GM19351 (cell line): ENCODE measurements around the gene ARFGAP1.
A peak's percentile ranks its signal among the peaks of the same experiment; 100 is the strongest.

Experiments used
- ATAC-seq: cut with Tn5 transposase; IDR thresholded peaks from one replicate; pipeline ENCODE4 v1.9.1; 2021; ENCODE audit warnings: mild to moderate bottlenecking, moderate library complexity; ENCODE audit not compliant: unreplicated experiment

Gene ARFGAP1

DNA sequence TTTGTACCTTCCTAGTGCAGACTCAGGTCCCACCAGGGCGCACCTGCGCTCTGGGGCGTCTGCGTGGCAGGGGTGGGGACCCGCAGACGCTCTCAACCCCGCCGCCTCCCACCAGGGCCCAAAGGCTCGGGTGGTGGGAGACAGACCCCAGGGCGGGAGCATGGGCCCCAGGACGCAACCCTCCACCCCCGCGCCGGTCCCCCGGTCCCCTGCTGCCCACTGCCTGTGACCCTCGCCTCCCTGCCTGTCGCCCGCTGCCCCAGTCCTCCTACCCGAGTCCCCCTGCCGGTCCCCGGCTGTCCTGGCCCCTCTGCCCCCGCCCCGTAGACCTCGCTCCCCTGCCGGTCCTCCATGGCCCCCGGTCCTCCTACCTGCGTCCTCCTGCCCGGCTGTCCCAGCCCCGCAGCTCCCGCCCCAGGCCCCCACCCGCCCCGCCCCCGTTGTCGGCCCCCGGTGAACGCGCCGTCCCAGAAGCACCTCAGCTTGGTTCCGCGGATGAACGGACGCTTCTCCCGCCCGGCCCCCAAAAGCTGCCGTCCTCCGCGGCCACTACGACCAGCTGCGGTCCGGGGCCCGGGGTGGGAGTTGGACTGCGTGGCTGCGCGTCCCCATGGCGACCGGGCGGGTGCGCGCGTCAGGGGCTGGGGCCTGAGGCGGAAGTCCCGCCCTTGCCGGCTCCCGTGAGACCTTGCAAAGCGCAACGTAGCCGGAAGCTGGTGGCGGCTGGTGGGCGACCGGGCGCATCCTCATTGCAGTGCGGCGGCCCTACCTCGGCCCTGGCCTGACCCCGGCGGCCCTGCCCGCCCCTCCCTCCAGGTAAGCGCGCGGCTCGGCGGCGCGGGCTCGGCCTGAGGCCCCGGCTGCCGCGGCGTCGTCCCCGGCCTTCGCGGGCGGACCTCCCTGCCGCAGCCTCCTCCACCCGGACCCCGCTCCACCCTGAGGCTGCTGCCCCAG, at the start of gene ARFGAP1:
TSS of gene ARFGAP1 (plus strand) at position 709 of the 954 bp plus-strand sequence. CDS start 2,768 bp downstream, outside the sequence.
- peak; percentile 94 for ATAC-seq

DNA sequence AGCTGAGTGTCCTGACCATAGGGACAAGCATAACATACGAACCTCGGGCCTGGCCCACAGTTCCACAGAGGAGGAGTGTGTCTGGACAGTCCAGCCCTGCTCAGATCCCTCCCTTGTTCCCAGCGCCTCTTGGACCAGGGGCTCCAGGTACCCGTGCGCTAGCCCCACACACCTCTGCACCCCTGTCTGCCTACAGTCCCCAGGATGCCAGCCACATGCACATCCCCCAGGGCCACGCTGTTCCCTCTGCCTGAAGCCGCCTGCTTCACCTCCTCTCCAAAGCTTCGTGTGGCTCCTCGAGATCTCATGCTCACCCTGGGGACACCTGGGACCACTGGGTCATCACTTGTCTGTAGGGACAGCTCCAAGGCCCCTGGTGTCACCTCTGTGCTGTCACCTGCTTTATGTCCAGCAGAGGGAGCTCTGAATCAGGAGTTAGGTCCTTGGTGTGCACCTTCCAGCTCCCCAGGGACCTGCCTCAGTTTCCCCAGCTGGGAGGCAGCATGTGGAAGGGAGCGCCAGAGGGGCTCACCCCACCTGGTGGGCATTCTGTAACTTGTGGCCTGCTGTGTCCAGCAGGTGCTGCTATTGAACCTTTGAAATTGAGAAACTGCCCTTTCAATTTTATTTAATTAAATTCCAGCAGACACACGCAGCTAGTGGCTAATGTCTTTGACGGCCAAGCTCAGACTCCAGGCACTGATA, 49.3 kb upstream of the ARFGAP1 start:
- ATAC-seq, result no peak

DNA sequence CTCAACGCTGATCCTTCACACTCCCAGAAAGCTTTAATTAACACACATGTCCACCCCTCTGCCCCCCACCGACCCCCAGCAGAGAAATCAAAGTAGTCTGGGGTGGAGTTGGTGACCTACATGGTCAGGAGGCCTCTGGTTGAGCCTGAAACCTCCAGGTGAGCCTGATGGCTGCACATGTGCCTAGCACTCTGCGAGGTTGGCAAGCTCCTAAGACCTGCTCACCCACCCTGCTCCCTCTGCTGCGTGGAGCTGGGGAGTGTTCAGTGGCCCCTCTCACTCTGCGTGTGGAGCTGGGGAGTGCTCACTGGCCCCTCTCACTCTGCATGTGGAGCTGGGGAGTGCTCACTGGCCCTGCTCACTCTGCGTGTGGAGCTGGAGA, 48.8 kb upstream of the ARFGAP1 start:
- ATAC-seq, result no peak

DNA sequence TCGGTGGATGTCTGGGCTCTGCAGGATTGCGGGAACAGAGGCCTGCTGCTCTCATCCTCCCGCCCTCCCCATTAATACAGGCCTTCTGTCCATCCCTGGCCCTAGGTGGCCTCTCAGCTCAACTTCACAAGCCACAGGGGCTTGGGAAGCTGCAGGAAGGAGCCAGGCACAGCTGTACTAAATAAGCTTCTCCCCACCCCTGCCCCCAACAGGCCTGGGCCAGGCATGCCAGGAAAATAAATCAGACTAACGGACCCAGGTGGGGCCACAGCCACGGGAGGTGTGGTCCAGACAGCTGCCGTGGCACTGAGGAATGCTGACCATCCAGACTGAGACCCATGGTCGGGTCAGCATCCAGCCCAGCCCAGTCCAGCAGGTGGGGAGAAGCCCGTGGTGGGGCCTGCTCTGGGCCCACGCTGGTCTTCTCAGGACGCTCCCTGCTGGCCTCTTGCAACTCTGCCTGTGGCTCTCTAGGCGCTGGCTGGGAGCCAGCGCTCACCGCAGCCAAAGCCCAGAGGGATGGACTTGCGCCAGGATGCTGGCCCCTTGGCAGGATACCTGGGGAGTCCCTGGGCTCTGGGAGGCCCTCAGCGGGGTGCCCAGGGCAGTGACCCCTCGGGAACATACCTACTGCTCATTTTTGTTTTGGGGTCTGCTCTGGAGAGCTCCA, 48.1 kb upstream of the ARFGAP1 start:
- no peak for ATAC-seq

DNA sequence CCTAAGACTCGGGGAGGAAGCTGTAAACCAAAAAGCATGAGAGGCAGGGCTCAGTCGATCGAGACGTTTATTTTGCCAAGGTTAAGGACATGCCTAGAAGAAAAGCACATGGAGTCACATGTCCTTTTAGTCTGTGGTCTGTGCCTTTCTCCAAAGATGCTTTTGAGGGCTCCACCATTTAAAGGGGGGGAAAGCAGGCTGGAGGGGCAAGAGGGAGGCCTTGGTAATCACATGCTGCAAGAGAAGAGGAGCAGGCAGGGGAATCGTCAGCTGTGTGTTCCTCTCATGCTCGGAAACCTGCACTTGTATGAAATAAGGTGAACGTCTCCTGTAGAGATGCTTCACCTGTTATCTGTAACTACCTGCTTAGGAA, 47.5 kb upstream of the ARFGAP1 start:
- no peak for ATAC-seq

DNA sequence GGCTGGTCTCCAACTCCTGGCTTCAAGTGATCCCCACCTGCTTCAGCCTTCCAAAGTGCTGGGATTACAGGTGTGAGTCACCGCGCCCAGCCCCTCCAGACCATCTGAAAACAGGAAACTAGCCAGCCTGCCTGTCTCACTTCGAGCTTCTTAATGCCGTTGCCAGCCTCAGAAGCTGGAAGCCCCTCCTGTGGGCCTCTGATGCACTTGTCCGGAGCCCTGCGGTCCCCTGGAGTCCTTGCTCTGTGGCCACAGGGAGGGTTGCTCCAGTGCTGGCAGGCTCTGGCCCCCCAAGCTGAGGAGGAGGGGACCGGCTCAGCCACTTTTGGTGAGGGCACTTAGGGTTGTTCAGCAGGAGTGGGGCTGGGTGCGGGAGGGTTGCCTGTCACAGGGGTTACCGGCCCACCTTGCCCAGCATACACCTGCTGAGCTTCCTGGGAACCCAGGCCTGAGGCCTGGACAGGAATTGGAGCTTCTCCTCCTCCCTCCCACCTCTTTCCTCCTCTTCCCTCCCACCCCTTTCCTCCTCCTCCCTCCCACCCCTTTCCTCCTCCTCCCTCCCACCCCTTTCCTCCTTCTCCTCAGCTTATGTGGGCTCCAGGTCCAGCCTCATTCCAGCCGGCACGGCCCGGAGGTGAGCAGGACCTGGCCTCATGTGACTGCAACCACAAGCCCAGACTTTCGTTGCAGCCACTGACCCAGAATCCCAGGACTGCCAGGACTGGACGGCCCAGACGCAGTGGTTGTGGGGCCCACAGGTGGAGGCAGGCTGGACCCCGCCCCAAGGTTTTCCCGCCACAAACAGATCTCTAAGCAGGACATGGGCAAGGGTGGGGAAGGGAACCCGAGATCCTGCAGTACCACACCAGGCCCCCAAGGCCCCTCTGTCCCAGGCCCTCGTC, 46.3 kb upstream of the ARFGAP1 start:
- no peak for ATAC-seq

DNA sequence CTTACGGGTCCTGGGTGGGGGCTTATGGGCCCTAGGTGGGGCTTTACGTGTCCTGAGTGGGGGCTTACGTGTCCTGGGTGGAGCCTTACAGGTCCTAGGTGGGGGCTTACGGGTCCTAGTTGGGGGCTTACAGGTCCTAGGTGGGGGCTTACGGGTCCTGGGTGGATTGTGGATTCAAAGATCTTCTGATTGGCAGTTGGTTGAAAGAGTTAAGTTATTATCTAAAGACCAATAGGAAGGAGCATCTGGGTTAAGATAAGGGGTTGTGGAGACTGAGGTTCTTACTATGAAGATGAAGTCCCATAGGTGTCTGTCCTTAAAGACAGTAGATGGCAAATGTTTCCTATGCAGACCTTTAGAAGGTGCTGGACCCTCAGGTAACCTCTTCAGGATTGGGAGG, 45.4 kb upstream of the ARFGAP1 start:
- no peak for ATAC-seq

DNA sequence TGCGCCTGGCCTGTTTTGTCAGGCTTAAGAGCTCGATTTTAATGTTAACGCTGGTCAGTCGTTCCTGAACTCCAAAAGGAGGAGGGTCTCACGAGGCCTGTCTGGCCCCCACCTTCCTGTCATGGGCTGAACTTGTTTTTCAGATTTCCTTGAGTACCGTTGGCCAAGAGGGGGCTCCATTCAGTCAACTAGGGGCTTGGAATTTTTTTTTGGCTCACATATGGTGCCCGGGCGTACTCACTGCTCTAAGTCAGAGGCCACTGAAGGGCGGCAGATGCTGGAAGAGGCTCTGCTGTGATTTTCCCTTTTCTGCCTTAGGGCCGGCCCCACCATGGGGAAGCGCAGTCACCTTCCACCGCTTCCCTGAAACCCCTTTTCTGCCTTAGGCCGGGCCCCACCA, 43.8 kb upstream of the ARFGAP1 start:
- ATAC-seq, result no peak

DNA sequence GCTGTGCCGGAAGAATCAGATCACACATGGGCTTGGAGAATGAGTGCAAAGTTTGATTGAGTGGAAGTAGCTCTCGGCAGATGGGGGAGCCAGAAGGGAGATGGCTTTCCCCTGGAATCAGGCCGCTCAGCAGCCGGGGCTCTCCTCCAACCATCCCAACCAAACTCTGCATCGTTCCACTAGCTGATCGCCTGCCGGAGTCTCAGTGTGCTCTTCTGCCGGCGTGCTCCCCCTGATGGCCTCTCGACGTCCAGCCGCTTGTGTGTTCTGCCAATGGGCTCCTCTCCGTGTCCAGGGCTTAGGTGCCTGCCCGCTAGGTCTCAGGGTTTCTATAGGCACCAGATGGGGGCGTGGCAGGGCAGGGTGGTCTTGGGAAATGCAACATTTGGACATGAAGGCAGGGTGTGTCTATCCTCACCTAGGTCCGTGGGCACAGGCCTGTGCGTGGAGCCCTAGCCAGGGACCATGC, 41.8 kb upstream of the ARFGAP1 start:
- no peak for ATAC-seq

DNA sequence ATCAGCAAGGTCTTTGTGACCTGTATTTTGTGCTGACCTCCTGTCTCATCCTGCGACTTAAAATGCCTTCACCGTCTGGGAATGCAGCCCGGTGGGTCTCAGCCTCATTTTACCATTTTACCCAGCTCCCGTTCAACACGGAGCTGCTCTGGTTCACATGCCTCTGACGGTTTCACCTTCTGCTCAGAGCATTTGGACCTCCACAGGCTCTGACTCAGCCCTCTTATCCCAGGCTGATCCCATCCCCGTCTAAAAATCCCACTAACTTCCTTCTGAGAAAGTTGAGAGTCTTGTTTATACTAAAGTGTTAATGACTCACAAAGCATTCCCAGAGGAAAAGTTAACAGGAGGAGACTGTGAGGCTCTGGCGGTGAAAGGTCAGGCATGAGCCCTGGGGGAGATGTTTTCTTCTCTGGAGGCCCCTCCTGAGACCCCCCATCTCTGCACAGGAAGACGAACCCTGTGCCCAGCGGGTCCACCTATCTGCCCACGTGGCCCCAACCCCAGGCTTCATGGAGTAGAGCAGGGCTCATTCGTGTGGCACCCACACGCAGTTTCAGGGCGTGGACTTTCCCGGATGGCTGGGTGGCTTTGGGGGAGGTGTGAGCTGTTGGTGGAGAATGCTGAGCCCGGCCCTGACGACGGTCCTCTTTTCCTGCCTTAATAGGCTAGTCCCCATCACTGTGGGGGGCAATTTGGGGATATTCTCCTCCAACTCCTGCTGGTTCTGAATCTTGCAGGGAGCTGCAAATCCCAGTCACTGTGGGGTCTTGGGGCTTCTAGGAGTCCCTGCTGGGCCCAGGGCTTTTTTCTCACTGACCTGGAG, 40.2 kb upstream of the ARFGAP1 start:
- ATAC-seq, result no peak

DNA sequence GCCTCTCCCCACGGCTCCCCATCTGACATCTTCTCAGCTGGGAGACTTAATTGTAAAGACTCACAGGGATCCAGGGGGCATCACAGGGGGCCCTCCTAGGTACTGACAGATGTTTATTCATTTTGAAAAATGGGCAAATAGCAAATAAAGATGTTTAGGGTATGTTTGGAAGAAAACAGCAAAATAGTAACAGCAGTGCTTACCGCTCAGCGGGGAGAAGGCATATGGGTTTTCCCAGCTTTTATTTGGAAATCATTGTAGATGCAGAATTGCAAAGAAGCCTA, 39.6 kb upstream of the ARFGAP1 start:
- ATAC-seq, result no peak

DNA sequence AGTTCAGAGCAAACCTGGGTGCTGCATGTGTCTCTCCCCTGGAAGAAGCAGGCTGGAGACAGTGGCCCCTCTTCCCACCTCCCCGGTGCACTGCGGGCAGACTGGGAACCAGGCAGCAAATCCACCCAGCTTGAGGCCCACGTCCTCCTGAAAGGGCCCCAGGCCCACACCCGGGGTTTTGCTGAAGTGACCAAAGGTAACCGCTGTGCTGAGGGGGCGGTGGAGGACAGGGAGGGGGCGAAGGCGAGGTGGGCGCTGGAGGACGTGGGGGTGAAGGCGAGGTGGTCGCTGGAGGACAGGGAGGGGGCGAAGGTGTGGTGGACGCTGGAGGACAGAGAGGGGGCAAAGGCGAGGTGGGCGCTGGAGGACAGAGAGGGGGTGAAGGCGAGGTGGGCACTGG, 38.7 kb upstream of the ARFGAP1 start:
- ATAC-seq, result no peak

DNA sequence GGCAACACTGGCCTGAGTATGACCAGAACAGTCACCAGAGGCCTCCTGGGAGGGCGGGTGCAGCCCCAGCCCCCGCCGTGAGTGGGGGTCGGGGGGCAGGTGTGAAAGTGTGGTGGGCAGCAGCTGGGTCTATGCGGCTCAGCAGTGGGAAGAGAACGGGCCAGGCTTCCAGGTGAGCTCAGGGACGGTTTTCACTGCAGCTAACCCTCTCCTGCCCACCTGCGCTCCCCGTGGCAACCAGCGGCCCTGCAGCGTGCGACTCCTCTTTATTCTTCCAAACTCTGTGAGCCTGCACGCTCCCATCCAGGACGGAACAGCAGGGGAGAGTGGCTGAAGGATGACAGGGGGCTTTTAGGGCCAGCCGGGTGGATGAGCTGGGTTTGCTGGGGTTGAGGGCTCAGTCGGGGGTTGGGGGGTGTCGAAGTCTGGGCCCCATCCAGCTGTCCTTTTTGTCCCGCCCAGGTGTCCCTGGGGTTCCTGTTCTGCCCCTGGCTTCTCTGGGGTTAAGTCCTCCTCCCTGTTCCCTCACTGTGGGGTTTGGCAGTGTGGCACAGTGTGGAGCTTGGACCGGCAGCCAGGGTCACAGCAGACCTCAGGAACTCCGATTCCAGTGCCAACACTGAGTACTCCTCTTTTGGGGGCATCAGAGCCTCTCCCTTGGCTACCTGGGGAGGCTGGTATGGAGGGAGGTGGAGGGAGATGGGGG, 37.8 kb upstream of the ARFGAP1 start:
- ATAC-seq, result no peak

DNA sequence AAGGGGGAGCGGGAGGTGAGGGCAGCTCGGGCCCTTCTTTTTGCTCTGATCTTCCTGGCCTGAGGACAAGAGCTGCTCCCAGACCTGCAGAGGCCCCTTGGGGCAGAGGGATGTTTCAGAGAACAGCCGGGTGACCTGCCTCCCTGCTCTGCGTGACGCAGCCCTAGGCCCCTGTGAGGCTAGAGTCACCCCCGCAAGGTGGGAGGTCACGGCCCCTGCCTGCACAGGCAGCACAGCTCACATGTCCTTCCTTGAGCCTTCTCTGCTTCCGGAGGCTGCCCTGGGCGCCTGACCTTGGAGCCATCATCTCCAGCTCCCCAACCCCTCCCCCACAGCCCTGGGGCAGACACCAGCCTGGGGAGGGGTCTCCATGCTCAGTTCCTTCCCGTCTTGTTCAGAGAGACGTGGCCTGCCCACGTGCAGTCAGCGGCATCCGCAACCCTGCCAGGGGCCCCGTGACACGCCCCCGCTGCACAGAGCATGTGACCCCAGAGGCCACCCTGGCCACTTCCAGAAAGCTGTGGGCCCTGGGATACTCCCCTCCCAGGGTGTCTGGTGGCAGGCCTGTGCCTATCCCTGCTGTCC, 37.1 kb upstream of the ARFGAP1 start, which contains the start of gene BIRC7:
TSS of gene BIRC7 (plus strand) at position 507 of the 585 bp plus-strand sequence. CDS start 192 bp downstream, outside the sequence.
- ATAC-seq, result no peak

DNA sequence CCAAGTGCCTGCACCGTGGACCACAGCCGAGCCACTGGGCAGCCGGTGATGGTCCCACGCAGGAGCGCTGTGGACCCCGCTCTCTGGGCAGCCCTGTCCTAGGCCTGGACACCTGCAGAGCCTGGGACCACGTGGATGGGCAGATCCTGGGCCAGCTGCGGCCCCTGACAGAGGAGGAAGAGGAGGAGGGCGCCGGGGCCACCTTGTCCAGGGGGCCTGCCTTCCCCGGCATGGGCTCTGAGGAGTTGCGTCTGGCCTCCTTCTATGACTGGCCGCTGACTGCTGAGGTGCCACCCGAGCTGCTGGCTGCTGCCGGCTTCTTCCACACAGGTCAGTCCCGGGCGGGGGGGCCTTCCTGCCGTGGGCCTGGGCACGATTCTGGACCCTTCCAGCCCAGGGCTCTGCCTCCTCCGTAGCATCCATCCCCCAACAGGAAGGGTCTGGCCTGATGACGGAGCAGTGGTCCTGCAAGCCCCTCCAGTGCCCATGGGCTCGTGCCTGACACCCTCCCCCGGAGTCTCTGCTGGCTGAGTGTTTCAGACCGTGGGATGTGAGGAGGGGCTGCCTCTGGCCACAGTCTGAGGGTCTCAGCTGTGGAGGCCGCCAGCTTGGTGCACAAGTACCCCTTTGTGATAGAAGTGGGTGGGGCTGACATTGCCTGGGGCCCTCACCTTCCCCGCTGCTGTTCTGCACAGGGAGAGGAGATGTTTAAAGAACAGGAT, 36.3 kb upstream of the ARFGAP1 start:
- no peak for ATAC-seq

DNA sequence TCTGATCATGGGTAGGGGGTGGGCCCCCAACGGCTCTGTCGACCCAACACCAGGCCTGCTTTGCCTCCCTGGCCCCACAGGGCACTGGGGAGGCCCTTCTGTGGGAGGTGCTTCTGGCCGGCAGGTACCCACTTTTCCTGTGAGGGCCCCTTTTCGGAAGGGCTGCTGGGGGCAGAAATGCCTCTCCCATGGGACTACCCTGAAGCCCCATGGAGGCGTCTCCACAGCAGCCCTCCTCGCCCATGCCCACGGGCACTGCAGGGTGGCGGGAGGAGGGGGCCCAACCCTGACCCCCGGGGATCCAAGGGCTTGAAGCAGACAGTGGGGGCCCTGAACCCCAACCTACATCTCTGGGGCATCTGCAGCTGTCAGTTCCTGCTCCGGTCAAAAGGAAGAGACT, 34.6 kb upstream of the ARFGAP1 start:
- ATAC-seq, result no peak

DNA sequence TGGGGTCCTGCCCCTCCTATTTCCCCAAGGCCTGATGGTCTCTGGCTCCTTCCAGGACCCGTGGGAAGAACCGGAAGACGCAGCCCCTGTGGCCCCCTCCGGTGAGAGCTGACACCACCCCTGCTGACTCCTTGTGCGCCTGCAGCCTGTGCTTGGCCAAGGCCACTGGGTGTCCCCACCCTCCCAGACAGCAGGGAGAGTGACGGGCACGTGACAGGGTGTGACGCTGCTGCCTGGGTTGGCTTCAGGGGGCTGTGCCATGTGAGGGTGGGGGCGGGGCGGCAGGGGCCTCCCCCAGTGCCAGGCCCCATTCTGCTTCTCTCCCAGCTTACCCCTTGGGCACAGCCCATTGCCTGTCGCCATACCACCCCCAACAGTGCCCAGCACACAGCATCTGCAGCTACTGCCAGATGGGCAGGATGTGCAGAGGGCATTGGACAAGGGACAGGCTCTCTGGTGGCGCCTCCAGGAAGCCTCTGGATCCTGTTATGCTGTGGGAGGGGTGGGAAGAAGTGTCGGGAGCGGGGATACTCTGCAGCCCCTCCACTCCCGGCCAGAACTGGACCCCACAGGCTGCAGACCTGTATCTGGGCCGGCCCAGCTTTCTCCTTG, 34.0 kb upstream of the ARFGAP1 start:
- ATAC-seq, result no peak

DNA sequence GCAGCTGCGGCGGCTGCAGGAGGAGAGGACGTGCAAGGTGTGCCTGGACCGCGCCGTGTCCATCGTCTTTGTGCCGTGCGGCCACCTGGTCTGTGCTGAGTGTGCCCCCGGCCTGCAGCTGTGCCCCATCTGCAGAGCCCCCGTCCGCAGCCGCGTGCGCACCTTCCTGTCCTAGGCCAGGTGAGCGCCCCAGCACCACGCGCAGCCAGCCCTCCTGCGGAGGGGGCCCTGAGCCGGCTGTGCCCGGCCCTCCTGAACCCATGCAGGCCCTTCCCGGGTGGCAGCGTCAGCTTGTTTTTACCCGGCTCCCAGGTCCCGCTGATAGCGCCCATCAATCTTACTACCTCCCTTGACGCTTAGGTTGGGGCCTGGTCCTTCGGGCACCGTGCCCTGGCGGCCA, 33.2 kb upstream of the ARFGAP1 start:
- ATAC-seq, result no peak
